NCI-H1417 treated with DMSO at 0.1 percent for 48 hours (cell line): Measurements from ENCODE around the gene WDR17.

Experiments
- DNase-seq: peaks from one replicate; lab custom pipeline; 2025; lab: John Stamatoyannopoulos, UW

Gene WDR17

GRCh38 chr4:176099314-176099713 lies 33.7 kb downstream of the WDR17 start:
- DNase-seq = no peak

DNA sequence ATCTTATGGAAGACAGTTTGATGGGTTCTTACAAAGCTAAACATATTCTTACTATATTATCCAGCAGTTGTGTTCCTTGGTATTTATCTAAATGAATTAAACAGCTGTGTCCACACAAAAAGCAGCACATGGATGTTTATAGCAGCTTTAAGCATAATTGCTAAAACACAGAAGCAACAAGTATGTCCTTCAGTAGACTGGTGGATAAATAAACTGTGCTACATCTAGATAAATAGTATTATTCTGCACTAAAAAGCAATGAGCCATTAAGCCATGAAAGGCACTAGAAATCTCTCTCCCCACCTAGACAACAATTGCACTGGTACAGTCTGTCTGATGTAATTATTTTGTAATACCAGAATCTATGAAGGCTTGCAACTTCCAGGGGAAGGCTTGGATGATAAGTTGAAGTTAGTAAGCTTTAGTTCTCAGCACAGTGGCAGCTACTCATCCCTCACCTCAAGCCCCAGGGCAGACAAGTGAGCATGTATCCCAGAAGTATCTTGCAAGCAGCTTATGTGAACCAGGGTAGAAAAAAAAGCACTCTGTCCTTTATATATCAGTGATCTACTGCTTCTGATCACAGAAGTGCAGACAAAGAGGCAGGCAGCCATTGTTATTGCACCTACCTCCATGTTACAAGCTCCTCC lies 36.9 kb downstream of the WDR17 start:
- DNase-seq = no peak

- no peak for DNase-seq
Observed at GRCh38 chr4:176107695-176108094, 42.1 kb downstream of the WDR17 start.

DNA sequence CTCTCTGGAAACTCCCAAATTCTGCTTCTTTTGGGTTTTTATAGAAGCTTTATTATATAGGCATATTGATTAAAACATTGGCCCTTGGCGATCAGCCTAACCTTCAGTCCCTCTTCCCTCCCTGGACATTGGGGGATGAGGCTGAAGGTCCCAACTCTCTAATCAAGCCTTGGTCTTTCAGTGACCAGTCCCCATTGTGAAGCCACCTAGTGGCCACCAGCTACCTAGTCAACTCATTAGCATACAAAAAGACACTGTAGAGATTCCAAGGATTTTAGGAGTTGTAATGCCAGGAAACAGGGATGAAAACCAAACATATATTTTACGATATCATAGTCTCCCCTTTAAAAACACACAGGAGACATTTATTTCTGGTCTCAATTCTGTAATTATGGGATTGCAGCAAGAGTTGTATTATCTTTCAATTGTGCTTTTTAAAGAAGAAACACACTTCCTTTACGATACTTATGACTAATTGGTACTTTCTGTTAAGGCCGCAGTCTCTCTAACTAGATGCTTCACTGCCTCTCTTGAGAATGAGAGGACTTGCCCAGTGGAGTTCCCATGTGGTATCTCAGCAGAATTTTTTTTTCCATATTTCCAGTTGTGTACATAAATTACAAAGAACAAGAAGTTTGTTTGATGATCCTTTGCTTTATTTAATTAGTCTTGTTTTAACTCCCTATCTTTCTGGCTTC lies 58.2 kb downstream of the WDR17 start:
- no peak for DNase-seq

GRCh38 chr4:176125063-176125462 lies 59.4 kb downstream of the WDR17 start:
- DNase-seq = no peak

- DNase-seq = no peak
Observed at GRCh38 chr4:176134670-176135069, 69.0 kb downstream of the WDR17 start.

GRCh38 chr4:176137631-176138030 lies 72.0 kb downstream of the WDR17 start:
- DNase-seq = no peak

- DNase-seq = no peak
Observed at GRCh38 chr4:176139518-176139917, 73.9 kb downstream of the WDR17 start.

DNA sequence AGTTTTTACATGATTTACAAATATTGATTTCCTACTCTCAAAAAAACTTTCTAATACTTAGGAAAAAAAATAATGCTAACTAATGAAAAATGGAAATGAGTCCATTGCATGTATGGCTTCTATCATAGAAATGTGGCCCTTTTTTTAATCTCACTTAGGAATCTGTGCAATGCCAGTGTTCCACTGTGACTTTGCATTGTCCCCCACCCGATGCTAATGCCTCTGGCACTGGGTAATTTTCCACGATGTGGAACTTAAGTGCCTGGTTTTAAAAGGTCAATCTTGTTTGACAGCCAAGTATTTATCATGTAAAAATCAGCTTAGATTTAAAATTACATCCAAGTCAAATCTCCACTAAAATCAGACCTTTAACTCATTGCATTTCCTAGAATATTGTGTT lies 76.6 kb downstream of the WDR17 start:
- no peak for DNase-seq

DNA sequence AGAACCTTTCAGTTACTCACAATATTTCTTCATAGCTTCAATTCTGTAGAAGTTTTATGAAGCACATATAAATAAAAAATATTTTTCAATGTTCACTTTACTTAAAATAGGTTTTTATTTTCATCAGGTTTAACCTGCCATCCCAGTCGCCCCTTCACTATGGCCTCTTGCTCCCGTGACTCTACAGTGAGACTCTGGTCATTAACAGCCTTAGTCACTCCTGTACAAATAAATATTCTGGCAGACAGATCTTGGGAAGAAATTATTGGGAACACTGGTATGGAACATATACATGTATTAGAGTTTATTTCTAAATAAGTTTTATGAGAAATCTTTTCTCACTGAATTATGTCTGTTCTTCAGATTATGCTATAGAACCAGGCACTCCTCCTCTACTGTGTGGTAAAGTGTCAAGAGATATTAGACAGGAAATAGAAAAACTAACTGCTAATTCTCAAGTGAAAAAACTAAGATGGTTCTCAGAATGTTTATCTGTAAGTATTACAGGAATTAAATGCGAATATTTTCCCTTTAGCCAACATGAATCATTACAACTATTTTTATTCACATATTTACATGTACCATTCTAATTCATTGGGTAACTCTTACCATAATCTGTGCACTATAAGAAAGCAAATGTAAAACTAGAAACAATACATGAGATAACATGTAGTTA lies 84.2 kb downstream of the WDR17 start:
- no peak for DNase-seq

- DNase-seq = no peak
Observed at GRCh38 chr4:176150356-176150682, 84.7 kb downstream of the WDR17 start.

- no peak for DNase-seq
Observed at GRCh38 chr4:176150704-176151103, 85.1 kb downstream of the WDR17 start.

GRCh38 chr4:176153124-176153523 lies 87.5 kb downstream of the WDR17 start:
- DNase-seq = no peak

GRCh38 chr4:176156656-176157055 lies 91.0 kb downstream of the WDR17 start:
- no peak for DNase-seq

DNA sequence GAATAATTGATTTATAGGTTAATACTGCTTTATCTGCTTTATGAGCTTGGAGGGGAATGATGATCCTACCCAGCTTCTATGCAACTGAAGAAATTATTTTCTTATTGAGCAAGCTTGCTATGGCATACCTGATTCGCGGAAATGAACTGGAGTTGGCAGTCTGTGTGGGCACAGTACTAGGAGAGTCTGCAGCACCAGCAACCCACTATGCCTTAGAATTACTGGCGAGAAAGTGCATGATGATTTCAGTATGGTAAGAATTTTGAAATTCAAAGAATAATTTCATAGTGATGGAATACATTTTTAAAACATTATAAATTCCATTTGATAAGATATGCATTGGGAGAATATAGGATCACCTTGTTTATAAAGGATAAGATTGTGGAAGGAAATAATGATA lies 97.4 kb downstream of the WDR17 start:
- DNase-seq = no peak

DNA sequence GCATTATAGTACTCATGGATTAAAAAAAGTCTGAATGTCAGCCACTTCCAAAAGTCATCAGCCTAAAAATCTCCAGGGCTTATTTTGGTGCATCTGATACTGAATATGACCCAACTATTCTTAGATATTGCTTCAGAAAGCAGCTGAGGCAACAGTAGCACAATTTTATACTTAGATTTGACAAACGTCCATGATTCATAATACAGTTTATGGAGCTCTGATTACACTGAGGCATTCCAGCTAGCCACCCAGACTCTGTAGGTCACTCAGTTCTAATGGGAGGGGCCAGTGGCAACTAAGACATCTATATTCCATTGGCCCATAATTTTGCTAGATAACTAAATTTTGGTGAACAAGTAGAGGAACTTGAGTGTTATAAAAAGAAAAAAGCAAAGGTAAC lies 119.4 kb downstream of the WDR17 start:
- no peak for DNase-seq

GRCh38 chr4:176186067-176186466 lies 120.4 kb downstream of the WDR17 start:
- DNase-seq = no peak

DNA sequence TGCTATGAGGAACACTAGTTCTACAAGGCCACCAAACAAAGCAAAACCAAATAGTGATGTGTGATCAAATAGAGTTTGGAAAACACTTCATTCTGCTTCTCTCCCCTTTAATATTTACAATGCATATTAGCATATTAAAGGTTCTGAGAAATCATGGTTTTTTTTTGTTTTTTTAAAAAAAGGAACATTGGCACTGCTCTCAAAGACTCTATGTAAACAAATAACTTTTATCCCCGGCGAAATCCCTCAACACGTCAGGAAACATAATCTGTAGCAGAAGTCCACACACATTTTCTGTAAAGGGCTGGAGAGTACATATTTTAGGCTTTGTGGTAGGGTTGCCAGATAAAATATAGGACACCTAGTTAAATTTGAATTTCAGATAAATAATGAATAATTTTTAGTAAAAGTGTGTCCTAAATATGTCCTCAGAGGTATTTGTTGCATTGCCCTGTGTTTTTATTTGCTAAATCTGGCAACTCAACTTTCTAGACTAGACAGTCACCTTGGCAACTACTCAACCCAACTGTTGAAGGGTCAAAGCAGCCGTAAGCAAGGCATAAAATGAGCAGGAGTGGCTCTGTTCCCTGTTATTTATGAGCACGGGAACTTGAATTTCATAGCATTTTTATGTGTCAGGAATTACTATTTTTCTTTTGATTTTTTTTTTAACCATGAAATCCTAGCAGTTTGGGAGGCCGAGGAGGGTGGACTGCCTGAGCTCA lies 121.2 kb downstream of the WDR17 start:
- no peak for DNase-seq

DNA sequence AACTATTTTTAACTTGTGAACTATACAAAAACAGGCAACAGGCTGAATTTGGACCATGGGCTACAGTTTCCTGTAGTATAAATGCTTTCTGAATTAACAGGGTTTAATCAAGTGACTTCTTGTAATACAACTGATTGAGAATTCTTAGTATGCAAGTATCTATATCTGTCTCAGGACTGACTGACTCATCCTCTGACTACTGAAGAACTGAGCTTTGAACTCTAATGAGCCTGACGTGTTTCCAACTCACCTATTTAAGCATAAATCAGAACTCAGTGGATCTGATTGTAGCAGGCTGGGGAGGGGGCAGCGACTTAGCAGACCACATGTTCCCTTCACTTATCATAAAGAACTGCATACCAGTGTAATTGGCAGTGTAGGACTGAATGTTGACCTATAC lies 122.0 kb downstream of the WDR17 start:
- no peak for DNase-seq

- no peak for DNase-seq
Observed at GRCh38 chr4:176188654-176189053, 123.0 kb downstream of the WDR17 start.

- DNase-seq = no peak
Observed at GRCh38 chr4:176189891-176190795, 124.5 kb downstream of the WDR17 start.

DNA sequence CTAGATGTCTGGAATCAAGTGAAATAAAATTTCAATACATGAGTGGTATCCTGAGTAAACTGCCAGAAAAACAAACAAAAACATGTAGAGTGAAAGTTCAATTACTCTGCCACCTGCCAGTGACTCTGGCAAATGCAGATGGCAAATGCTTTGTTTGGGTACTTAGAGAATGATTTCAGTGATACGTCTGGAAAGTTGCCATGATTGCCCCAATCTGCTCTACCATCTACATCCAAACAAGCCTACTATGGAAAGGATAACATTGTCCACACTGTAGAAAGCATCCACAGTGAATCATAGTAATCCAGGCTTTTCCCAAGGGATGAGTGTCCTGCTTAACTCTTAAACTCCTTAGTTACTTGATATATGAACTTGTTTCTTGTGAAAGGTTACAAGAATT lies 126.3 kb downstream of the WDR17 start:
- DNase-seq = no peak
